NK-92 (cell line): ENCODE measurements around the gene UBAP2.

Source experiments
- DNase-seq: peaks from one replicate; lab custom pipeline; 2025; ENCODE audit not compliant: unreplicated experiment; lab: John Stamatoyannopoulos, UW

UBAP2 gene

DNA sequence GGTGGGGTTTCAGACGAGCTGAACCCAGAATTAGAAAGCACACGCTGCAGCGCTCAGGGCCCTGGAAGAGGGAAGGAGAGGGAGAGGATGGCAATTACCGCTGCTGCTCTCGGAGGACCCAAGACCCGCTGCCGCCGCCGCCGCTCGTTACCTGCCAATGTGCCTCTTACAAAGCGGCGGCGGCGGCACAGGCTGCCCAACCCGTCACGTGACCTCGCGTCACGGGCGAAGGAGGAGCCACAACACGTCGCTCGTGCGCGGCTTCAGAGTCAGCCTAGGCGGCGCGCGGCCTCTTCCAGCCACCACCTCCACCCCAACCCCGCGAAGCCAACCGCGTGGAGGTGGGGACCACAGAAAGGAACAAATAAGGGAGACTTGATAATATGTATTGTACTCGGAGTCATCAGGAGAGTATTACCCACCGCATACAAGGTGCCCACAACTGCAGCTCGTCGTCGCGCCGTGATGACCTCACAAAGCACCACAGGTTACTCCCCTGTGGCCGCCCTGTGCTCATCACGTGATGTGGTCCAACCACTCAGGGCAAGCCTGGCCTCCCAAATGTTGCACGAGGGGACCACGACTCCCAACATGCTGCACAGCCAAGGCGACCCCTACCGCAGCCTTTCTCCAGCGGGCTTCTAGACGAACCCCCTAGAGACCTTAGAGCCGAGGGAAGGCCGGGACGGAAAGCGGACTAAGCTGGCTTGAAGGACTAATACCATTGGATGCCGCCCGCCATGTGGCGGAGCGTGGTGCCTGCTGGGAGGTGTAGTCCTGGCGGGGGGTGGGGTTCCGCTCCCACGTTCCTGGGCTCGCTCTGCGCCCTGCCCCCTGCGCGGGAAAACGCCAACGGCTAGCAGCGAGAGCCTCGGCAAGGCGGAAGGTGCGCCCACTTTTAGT lies at the start of gene UBAP2:
UBAP2 (minus strand) TSS at position 161 of the 903 bp plus-strand sequence. CDS start 31,739 bp downstream, outside the sequence.
- DNase-seq = peak; percentile 87

GRCh38 chr9:34098307-34098706 lies 49.6 kb upstream of the UBAP2 start:
- DNase-seq = no peak

DNA sequence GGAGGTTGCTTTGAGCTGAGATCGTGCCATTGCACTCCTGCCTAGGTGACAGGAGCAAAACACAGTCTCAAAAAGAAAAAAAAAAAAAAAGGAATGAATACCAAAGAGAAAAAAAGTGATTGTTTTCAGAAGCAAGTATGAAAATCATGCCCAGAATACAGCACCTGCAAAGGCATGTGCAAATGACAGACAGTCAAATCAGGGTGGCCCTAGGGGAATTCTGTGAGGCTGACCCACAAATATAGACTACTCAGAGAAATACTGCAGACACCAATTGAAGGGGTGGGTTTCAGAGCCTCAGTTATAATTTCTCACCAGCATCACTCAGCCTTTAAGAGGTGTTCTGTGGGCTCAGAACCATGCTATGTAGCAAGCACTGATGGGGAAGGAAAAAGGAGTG lies 49.2 kb upstream of the UBAP2 start:
- no peak for DNase-seq

GRCh38 chr9:34096751-34097150 lies 48.1 kb upstream of the UBAP2 start:
- no peak for DNase-seq

- DNase-seq = no peak
These were observed 44.9 kb upstream of the UBAP2 start for GRCh38 chr9:34093578-34093977.

DNA sequence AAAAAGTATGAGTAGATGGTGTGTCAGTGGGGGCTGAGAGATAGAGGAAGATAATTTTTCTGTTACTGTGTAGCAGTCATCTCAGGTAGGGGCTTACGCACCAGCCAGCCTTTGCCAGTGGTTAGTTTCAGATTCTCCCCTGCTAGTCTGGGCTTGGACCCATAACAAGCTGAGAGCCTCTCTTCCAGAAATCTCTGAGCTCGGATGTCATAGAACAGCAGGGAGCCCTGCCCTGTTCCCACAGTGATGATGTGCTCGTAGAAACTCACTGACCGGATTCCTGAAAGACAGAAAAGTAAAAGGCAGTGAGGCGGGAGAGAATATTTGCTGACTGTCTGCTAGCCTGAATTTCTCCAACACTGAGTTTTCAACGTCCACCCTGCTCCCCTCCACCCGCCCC lies 40.6 kb upstream of the UBAP2 start:
- DNase-seq = no peak

- no peak for DNase-seq
These were observed 38.7 kb upstream of the UBAP2 start for GRCh38 chr9:34087370-34087769.

DNA sequence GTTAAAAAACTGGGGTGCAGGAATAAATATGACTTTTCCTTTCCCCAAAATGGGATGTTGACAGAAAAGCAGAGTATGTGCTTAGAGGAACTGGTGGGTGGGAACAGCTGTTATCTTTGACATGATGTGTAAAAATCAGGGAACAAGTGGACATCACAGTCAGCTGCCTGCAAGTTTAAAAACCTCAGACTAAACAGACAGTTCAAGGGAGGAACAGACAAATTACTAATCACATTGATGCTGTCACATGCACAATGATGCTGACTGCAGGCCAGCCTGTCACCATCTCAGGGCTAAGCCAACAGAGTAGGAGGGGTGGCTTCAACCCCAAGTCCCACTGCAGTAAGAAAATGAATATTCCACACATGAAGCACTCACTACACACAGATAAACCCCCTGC lies 38.2 kb upstream of the UBAP2 start:
- DNase-seq = no peak

GRCh38 chr9:34085581-34086500 lies 37.2 kb upstream of the UBAP2 start:
- no peak for DNase-seq

DNA sequence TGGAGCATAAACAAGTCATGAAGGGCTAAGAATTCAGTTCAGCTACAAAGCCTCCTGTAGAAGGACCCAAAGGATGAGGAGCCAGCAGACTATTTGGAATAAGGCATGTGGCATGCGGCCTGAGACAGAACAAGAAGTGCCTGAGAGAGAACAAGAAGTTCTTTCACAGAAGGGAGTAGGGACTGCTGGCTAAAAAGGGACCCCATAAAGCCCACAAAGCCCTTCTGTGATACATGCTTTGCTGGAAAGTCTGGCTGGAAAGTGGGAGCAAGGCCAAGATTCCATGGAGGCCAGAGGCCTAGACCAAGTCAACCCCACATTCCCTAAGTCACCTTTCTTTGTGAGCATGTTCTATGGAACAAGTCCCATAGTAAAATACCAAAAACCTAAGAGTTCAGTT lies 35.9 kb upstream of the UBAP2 start:
- no peak for DNase-seq

- DNase-seq = no peak
These were observed 30.5 kb upstream of the UBAP2 start for GRCh38 chr9:34079181-34079580.

DNA sequence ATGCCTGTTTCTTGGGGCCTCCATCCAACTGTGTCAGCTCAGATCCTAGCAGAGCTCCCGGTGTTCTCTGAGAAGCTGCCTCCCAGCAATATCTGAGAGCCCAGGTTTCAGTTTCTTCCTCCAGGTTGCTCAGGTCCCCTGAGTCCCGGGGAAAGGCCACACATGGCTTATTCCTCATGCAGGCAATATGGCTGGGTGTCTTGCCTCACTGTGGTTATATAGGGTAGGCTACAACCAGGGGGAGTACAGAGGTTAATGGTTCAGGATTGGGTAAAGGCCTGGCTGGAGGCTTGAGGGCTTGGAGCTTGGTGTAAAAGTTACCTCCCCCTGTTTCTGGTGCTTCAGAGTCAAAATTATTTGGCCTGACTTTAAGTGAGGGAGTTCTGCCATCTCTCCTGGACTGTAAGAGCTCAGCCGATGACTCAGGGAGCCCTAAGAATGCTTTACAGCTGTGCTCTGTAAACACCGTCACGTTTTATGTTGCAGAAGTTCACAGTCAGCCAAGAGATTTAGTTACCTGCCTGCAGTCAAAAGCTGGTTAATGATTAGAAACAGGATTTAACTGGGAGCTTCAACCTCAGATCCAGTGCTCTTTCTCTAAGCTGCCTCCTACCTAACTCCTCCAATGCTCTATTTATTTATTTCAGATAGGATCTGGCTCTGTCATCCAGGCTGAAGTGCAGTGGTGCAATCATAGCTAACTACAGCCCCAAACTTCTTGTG lies 24.3 kb upstream of the UBAP2 start:
- no peak for DNase-seq

DNA sequence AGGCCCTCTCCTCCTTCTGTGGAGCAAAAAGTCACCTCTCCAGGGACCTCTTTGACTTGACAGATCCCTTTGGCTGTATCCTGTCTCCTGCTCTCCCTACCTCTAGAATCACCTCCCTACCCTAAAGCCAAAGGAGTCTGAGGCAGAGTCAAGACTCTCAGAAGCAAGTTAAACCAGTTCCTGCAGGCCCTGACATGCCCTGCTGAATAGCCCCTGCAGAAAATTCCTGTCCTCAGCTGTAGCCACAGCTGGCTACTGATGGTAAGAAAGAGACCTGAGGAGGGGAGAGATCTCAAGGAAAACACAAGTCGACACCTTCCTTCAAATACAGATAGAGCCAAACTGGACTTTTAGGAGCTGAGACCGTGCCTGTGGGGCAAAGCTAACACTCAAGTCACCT lies 23.7 kb upstream of the UBAP2 start:
- no peak for DNase-seq

DNA sequence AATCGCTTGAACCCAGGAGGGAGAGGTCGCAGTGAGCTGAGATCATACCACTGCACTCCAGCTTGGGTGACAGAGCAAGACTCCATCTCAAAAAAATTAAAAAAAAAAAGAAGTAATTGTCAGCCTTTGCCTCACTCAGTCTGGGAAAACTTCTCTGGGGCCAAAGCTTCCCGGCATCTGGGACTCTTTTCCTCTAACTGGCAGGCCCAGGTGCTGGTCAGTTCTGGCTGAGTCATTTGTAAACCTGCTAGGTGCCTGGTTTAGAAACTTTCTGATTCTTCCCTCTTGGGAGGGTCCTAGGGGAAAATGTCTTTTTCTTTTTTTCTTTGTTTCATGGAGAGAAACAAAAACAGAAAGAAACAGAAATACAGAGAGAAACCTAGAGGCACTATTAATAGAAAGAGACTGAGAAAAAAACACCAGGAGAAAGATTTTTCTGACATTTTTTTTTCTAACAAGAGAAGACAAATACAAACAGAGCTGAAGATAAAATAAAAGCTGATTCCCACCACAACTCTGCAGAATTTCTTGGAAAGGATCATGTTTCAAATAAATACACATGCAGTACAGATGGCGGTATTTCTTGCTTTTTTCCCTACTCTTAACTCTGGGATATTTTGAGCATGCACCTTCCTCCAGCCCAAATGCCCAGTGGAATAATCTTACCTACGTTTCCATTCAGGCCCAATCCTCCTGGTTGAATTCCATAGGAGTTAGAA lies 22.1 kb upstream of the UBAP2 start:
- DNase-seq = no peak

DNA sequence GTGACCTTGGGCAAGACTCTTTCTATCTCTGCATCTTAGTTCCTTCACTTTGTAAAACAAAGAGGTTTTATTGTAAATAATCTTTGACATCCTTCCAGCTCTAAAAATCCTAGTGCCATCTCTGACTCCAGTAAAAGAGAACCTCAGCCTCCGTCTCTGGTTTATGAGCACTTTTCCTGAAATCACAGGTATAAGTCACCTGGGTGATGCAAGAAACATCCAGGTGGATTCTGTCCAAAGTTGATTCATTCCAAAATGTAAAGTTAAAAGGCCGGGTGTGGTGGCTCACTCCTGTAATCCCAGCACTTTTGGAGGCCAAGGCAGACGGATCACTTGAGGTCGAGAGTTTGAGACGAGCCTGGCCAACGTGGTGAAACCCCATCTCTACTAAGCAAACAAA lies 21.1 kb upstream of the UBAP2 start:
- no peak for DNase-seq

- no peak for DNase-seq
These were observed 16.9 kb upstream of the UBAP2 start for GRCh38 chr9:34065541-34065940.

DNA sequence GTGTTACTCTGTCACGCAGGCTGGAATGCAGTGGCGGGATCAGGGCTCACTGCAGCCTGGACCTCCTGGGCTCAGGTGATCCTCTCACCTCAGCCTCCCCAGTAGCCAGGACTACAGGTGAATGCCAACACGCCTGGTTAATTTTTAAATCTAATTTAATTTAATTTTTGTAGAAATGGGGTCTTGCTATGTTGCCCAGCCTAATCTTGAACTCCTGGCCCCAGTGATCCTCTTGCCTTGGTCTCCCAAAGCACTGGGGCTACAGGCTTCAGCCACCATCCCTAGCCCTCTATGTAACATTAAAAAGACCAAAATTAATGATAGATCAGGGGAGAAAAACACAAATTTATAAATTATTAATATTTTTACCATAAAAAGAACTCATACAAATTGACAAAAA lies 11.3 kb upstream of the UBAP2 start:
- DNase-seq = no peak

GRCh38 chr9:34059281-34059680 lies 10.6 kb upstream of the UBAP2 start:
- no peak for DNase-seq

DNA sequence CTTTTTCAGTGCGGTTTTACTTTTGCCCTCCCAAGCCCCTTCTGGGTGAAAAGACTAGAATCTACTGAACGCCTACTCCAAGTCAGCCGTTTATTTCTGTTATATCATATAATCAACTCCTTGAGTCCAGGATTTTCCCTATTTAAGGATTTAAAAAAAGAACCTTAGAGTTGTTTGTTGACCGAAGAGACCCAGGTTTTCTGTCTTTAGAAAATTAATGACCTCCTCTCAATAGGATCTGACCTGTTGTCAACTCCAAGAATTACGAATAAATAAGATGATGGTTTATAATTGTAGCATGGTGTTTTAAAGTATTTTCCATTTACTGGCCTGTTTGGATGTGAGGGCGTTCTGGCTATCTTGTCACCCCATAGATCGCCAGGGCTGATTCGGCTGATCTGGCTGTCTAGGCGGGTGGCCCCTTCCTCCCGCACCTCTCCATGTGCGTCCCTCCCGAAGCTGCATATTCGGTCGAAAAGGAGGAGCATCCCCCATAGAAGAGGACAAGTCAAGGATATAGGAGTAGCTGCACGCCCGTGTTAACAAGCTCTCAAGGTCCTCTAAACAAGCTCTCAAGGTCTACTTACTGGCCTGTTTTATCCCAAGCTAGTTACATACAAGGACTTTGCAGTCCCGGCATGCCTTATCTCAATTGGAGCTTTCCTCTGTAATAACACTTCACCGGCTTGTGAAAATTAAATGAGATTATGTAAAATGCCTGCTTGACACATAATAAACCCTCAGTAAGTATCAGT lies 1.1 kb upstream of the UBAP2 start:
- DNase-seq = no peak
